GM18907 (cell line): ENCODE results near the gene GALNT17.

Experiments
- ATAC-seq: cut with Tn5 transposase; IDR thresholded peaks from one replicate; pipeline ENCODE4 v1.9.1; 2021; ENCODE audit warnings: mild to moderate bottlenecking, moderate library complexity; ENCODE audit not compliant: unreplicated experiment

GALNT17 gene

DNA sequence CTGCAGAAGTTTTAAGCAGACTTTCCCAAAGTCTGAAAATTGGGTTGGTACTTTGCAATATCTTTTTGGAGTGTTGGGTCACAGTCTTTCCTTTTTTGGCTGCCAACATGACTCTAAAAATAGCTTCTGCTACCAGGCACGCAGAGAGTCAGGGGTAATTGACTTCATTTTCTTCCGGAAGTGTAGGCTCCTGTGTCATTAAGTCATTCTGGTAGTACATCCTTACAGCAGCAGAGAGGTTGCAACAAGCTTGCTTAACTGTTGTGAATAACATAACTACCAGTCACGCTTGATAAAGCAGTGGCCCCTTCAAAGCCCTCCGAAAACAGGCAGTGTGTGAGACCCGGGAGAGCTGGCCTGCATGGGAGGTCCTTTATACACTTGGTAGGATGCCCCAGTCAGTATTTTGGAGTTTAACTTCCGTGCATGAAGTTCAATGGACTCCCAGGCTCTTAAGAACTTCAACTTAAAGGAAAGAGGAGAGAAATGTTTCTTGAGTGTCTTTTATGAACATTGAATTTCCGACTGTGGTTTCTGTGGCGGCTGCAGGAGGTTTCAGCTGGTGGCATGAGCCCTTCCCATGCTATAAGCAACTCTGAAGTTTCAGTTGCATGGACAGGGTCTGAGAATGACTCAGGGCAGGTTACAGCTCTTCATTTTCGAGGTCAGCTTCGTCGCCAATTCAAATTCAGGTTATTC, 310.7 kb downstream of the GALNT17 start:
- ATAC-seq: no peak

DNA sequence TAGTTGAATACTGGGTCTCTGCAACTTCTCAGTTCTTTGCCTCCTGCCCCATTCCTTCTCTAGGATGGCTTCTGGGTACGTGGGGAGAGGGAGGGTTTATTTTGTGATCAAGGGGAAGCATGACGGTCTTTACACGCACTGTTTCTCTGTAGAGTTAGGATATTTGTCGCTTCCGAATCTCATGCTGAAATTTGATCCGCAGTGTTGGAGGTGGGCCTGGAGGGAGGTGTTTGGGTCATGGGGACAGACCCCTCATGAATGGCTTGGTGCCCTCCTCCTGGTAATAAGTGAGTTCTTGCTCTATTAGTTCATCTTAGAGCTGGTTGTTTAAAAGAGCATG, 311.2 kb downstream of the GALNT17 start:
- ATAC-seq: no peak

DNA sequence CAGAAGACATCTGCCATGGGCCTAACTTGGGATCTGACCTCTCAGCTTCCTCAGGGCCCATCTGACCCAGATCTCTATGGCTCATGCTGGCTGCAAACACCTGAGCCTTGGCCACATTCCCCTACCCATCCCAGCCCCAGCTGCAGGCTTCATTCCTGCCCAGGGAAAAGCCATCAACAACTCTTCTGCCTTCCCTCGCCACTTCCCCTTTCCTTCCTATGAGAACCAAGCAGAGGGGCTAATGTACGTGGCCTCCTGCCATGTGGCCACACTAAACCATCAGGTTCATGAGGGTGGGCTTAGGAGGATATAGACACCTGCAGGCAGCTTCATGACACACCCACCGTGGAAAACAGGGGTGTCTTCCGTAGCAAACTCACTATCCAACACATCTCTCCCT, 312.2 kb downstream of the GALNT17 start:
- ATAC-seq: no peak

DNA sequence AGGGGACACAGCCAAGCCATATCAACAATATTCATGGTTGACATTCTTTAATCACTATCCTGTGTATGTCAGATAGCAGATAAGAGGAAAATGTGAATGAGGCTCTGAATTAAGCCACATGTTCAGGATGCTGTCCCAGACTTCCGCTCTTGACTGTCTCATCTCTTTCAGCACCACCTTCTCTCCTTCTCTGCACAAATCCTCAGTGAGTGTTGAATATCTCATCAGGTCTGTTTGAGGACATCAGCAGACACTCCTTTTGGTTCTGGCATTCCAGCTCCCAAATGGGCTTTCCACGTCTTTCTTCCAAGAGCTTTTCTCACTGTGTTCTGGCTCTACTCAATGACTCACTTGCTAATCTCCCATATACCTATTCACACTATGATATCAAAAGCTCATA, 321.7 kb downstream of the GALNT17 start:
- no peak for ATAC-seq

DNA sequence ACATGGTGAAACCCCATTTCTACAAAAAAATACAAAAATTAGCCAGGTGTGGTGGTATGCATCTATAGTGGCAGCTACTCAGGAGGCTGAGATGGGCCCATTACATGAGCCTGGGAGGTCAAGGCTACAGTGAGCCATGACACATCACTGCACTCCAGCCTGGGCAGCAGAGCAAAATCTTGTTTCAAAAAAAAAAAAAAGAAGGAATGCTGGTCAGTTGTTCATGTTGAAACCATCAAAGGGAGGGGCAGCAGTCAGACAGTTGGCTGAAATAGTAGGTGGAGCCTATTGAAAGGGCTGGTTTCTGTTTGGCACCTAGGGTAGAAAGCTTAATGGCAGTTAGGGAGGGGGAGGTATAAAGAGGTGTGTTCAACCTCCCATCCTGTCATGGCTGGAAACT, 323.0 kb downstream of the GALNT17 start:
- no peak for ATAC-seq

DNA sequence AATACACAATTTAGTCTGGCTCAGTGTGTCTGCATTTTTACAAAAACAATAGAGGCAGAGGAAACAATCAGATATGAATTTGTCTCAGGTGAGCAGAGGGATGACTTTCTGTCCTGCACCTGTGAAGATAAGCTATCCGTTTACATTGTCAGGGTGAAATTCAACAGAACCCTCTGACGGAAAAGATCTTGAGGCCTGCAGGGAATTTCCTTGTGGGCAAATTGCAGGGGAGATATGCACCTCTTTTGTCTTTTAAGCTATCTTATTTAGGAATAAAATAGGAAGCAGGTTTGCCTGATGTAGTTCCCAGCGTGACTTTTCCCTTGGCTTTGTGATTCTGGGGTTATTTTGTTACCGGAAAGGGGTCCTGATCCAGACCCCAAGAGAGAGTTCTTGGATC, 325.1 kb downstream of the GALNT17 start:
- ATAC-seq: no peak

DNA sequence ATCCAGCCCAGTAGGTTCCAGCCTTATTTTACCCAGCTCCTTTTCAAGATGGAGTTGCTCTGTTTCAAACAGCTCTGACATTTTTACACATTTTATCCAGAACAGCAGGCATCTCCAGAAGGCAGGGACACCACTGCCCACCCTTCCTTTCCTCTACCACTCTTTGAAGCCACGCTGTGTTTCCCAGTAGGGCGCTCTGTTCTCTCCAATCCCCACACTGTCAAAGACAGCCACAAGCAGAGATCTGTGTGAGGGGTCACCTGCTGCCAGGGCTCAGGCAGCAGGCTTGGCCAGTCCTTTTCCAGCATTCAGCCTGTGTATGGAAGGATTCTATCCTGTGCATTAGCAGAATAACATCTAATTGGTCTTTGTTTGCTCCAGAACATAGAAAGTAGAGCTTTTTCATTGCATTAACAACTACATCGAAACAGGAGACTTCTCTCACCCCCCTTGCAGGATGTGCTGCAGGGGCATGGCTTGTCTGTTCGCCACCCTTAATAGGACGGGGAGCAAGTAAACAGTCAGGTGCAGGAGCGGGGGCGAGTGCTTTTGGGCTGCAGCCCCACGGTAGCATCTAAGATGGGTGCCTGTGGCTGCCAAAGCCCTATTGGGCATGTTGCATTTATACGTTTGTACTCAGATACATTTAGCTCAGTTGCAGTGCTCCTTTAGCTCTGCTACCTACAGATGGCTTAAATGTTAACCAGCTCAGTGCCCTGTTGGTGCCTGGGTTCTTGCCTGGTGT, 326.1 kb downstream of the GALNT17 start:
- ATAC-seq: no peak

DNA sequence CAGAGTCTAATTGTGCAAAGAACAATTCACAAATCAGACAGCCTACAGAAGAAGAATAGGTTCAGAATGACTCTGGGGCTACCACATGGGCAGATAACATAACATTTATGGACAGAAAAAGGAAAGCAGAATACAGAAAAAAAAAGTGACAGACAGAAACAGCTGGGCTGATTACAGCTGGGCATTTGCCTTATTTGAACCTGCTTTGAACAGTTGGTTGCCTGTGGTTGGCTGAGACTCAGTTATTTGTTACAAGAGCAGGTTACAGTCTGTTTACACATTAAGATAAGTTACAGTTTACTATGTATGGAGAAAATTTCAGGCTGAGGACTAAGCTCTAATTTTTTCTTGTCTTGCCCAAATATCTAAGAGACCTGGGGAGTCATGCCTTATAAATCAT, 327.2 kb downstream of the GALNT17 start:
- no peak for ATAC-seq

DNA sequence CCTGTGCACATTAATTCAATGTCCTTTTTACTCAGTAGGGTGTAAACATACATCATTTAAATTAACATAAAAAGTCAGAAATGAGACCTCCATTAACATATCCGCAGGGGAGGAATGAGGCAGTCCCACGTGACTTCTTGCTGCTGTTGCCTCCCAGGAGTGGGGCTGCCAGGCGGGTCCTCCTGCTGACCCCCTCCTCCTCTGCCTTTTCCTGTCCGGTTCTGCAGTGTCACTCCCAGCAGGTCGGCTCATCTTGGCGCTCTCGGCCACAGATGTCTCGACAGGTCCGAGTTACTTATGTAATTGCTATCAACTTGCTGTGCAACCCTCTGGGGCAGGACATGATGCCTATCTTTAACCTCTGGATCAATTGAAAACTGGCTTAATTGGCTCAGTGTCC, 329.6 kb downstream of the GALNT17 start:
- no peak for ATAC-seq

DNA sequence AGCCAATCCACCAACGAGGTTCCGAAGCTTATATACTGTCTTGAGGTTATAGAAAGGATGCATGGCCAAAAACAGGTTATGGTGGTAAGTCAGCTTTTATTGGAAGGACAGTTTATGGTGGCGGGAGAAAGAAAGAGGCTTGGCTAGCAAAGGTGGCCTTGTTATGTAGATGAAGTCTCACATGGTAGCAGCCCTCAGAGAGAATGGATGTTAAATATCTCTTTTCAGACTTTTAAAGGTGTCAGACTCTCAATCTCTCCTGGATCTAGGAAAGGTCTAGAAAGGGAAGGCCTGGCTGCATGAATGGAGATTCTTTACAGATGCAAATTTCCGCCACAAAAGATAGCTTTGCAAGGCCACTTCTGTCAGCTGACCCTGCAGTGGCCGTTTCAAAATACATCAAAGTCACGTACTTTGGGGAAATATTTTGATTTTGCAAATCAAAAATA, 333.8 kb downstream of the GALNT17 start:
- no peak for ATAC-seq

DNA sequence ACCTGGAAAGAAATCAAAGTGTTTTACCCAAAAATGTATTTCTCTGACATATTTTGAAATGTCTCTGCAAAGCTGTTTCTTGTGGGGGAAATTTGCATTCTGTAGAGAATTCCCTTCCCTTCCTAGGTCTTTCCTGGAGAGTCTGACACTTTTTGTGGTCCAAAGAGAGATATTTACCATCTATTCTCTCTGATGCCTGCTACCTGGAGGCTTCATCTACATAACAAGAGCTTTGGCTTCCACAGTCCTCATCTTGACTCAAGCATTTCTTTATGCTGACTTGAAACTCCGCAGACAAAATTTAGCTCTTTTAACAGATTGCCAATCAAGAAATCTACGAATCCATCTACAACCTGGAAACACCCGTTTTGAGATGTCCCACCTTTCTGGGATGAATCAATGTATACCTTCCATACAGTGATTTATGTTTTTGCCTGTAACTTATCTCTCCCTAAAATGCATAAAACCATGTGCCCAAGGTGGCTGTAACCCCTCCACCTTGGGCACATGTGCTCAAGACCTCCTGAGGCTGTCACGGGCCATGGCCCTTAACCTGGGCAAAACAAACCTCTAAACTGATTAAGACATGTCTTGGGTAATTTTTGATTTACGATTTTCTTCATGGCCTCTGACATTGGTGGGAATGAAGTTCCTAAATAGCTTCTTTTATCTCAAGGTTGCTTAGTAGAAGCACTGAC, 334.7 kb downstream of the GALNT17 start:
- ATAC-seq: no peak

DNA sequence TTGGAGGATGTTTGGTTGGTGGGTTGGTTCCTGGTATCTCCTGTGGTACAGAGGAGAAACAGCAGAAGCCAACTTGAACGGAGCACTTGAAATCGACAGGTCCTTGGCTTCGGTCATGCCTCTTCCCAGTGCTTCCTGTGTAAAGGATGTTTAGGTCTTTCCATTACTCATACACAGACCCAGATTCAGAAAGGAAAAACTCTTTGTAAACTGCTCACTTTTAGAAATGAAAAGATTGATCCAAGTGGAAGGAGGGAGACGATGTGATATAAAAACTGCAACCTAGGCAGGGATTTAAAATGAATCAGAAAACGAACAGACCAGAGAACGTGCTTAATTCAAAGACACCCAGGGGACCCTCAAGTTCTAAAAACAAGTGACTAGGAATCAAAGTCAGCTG, 338.4 kb downstream of the GALNT17 start:
- no peak for ATAC-seq

DNA sequence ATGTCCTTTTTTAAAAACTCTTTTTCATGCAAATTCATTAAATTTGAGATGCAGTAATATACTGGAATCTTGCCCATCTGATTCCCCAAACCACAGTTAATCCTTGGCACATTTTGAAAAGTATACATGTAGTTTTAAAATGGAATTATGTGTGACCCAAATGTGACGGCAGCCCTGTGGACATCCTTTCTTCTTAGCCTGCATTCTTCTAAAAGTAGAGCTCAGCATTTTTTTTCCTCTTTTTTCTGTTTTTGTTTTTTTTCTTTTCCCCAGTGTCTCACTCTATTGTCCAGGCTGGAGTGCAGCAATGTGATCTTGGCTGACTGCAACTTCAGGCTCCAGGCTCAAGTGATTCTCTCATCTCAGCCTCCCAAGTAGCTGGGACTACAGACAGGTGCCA, 338.9 kb downstream of the GALNT17 start:
- ATAC-seq: no peak

DNA sequence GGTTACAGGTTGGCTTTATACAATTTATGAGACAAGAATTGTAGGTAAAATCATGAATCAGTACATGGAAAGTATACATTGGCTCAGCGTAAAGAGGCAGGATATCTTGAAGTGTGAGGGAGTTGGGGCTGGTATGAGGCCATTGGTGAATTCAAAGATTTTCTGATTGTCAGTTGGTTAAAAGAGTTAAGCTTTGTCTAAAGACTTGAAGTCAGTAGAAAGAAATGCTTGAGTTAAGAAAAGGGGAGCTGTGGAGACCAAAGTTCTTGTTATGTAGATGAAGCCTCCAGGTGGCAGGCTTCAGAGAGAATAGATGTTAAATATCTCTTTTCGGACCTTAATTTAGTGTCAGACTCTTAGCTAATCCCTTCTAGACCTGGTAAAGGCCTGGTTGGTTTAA, 341.0 kb downstream of the GALNT17 start:
- no peak for ATAC-seq

DNA sequence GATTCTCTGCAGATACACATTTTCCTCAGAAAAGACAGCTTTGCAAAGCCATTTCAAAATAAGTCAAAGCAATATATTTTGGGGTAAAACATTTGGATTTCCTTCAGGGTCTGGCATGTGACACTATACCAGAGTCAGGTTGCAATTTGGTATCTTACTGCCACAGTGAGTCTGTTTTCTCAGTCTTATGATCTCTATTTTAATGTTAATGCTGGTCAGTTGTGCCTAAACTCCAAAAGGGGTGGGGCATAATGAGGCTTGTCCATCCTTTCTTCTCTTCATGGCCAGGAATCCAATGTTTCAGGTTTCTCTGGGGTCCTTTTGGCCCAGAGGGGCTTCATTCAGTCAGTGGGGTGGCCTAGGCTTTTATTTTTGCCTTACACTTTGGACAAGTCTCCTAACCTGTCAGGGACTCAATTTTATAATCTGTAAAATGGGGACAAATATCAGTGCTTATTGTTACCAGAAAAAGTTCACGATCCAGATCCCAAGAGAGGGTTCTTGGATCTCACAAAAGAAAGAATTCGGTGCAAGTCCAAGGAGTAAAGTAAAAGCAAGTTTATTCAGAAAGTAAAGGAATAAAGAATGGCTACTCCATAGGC, 341.5 kb downstream of the GALNT17 start:
- ATAC-seq: no peak

DNA sequence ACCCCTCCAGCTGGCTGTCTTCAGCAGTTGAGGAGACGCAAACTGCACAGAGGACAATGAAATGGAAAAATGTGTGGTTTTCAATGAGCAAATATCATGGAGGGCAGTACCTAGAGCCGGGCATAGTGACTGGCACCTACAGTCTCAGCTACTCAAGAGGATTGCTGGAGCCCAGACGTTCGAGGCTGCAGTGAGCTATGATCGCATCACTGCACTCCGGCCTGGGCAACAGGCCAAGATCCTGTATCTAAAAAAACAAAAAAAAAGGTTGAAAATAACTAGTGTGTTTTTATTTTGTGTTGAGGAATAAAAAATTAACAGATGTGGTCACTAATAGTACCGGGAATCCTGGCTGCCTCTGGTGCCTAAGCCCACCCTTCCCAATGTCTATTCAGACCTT, 345.5 kb downstream of the GALNT17 start:
- no peak for ATAC-seq

DNA sequence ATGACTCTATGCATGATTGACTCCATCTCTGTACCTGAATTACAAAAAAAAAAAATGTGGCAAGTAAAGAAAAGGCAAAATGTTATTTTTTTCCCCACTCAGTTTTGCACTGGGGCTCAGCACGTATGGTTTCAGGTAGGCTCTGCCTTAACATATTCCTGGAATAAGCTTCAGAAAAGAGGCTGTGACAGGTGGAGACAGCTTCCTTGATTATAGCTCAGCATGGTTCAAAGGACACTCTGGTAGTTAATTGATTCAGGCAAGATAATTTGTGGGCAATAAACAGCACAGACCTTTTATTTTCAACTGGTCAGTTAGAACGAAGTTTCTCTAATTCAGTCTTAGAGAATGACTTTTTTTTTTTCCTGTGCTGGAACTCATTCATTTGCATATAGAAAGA, 347.3 kb downstream of the GALNT17 start:
- no peak for ATAC-seq

DNA sequence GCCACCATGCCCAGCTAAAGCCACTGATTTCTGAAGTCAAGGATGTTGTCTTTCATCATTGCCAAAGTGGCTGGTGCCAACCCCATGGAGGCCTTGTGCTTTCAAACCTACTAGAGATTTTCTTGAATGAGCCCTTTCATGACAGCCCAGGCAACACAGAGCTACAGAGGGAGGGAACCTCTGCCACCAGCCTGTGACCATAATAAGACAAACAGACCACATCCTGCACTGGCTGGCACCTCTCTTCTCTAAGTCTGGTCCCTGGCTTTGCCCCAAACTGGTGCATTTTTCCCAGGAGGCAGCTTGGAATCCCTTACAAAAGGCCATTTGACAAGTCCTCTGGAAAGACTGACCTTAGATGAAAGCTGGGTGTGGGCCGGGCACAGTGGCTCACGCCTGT, 348.8 kb downstream of the GALNT17 start:
- no peak for ATAC-seq

DNA sequence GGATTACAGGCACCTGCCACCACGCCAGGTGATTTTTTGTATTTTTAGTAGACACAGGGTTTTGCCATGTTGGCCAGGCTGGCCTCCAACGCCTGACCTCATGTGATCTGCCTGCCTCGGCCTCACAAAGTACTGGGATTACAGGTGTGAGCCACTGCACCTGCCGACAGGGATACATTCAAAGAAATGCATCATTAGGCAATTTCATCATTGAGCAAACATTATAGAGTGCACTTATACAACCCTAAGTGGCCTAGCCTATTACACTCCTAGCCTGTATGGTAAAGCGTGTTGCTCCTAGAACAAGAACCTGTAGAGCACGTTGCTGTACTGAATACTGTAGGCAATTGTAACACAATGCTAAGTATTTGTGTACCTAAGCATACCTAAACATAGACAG, 350.3 kb downstream of the GALNT17 start:
- ATAC-seq: no peak

DNA sequence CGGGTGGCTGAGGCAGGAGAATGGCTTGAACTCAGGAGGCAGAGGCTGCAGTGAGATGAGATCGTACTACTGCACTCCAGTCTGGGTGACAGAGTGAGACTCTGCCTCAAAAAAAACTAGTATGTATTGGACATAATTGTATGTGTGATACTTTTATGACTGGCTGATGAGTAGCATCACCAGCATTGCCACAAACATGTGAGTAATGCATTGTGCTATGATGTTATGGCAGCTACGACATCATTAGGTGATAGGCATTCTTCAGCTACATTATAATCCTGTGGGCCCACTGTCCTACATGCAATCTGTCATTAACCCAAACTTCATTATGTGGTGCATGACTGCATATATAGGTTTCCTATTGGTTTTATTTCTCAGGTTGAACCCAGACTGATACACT, 352.4 kb downstream of the GALNT17 start:
- no peak for ATAC-seq

DNA sequence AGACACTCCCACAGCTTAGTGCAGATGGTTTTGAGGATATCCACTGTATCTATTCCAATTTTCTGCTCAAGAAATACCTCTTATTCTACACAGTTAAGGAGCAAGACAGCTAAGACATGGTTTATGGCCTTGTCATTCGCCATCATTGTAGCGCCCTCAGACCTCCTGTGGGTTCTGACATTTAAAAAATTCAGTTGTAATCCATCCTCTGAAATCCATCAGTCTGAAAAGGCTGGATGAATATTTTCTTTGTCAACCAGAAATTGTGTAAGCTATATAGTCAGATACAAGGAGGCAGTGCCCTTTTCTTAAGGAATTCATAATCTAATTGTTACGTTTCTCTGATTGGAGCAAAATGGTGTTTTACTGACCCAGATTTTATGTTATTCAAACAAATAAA, 353.6 kb downstream of the GALNT17 start:
- ATAC-seq: no peak

DNA sequence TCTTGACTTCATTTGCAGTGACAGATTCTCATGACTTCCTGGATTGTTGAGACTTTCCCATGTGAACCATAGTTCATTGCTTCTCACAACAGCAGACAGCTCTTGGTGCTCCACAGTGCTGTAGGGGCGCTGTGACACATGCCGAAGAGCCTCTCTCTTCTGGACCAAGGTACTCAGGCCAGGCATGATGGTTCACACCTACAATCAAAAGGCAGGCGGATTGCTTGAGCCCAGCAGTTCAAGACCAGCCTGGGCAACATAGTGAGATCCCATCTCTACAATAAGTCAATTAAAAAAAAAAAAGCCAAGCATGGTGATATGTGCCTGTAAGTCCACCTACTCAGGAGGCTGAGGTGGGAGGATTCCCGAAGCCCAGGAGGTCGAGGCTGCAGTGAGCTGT, 354.5 kb downstream of the GALNT17 start:
- no peak for ATAC-seq
